IPS DF 19.7 (cell line): Measurements from ENCODE around the gene FHOD1.

Experiments used
- DNase-seq: peaks from one replicate; pipeline ENCODE4 v3.0.0-alpha.2; 2013; ENCODE audit warnings: low read depth, low spot score

The FHOD1 gene

DNA sequence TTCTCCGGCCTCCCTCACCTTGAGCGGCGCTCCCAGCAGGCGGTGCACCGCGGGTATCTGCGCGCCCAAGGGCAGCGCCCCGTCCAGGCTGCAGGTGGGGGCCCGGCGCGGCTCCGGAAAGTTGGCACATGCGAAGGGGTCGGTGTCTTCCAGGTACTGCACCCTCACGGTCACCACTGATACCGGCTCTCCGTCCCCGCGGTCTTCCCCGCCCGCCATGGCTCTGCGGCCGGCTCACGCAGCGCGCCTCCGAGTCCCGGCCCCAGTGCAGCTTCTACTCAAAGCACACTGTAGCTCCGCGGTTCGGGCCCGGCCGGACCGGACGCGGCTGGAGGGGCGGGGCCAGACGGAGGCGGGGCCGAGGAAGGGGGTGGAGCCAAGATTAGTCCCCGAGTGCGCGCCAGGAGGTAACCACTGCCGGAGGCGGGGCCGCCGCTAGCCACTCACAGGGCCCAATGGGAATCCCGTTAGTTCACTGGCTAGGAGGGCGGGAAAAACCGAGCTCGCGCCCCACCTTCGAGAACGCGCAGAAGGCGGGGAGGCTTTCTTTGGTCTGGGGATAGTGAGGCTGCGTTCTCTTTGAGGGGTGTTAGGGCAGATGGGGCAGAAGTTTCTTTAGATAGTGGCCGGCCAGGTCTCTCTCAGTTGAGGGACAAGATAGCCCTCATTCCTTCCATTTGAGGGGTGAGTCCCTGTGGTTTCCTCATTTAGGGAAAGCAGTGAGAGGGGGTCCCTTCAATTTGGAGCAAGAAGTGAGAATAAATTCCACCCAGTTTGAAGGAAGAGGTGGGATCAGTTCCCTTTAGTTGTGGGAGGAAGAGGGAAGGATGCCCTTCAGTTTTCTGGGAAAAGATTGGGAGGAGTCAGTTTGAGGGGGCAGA, at the start of gene FHOD1:
TSS of gene FHOD1 (minus strand) at position 290 of the 881 bp plus-strand sequence. CDS start at position 219, 71 bp downstream.
- DNase-seq, result no peak

DNA sequence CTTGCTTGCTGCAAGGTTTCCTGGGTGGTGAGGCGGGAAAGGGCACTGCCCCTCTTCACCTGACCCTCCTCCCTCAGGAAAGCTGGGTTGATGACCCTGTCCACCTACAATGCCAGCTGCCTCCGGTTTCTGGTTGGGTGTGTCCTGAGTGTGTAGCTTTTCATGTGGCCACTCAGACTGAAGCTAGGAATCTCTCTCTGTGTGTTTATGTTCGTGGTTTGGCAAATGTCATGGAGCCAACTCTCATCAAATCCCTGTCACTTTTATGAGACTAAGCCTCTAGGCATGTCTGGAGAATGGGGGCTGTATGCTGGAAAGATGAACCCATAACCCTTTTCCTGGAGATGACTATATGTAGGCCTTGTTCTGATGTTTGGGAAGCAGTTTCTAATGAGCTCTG, 49.1 kb upstream of the FHOD1 start:
- DNase-seq, result no peak

GRCh38 chr16:67294938-67295361, 47.7 kb upstream of the FHOD1 start:
- DNase-seq, result no peak

DNA sequence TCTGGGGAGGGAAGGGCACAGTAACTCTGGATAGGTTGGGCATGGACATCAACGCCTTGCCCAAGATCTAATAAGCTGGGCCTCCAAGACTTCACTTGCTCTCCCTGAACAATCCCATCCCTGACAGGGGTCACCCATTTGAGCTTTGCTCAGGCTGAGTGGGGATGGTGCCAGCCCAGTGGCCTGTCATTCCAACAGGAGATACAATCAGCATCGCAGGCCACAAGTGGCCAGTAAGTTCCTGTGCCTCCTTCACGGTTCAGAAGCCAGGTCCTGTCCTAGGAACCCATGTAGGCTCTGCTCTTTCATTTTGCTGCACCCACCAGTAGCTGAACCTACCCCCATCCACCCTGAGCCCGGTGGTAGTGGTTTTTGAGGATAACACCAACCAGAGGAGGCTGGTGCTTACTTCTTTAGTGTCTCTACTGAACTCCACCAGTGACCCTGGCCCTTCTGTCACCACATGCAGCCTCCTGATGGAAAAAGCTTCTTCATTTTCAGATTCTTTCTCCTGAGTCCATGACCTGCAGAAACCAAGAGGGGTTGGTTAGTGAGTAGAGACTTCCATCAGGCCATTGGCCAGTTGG, 47.0 kb upstream of the FHOD1 start:
- no peak for DNase-seq

- no peak for DNase-seq
Observed at GRCh38 chr16:67291461-67291860, 44.2 kb upstream of the FHOD1 start.

GRCh38 chr16:67287960-67288359, 40.7 kb upstream of the FHOD1 start:
- no peak for DNase-seq

DNA sequence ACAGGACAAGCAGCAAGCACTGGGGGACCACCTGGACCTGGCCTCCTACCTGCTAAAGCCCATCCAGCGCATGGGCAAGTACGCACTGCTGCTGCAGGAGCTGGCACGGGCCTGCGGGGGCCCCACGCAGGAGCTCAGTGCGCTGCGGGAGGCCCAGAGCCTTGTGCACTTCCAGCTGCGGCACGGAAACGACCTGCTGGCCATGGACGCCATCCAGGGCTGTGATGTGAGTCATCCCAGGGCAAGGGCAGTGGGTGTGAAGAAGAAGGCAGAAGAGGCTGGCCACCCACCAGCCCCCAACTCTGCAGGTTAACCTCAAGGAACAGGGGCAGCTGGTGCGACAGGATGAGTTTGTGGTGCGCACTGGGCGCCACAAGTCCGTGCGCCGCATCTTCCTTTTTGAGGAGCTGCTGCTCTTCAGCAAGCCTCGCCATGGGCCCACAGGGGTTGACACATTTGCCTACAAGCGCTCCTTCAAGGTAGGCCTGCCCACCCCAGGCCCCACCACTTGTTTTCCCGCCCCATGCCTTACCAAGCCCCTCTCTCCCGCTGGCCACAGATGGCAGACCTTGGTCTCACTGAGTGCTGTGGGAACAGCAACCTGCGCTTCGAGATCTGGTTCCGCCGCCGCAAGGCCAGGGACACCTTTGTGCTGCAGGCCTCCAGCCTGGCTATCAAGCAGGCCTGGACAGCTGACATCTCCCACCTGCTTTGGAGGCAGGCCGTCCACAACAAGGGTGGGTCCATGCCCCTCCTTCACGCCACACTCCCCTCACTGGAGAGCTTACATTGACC, 39.4 kb upstream of the FHOD1 start:
- no peak for DNase-seq

GRCh38 chr16:67284699-67285646, 37.7 kb upstream of the FHOD1 start:
- DNase-seq, result peak; percentile 45

DNA sequence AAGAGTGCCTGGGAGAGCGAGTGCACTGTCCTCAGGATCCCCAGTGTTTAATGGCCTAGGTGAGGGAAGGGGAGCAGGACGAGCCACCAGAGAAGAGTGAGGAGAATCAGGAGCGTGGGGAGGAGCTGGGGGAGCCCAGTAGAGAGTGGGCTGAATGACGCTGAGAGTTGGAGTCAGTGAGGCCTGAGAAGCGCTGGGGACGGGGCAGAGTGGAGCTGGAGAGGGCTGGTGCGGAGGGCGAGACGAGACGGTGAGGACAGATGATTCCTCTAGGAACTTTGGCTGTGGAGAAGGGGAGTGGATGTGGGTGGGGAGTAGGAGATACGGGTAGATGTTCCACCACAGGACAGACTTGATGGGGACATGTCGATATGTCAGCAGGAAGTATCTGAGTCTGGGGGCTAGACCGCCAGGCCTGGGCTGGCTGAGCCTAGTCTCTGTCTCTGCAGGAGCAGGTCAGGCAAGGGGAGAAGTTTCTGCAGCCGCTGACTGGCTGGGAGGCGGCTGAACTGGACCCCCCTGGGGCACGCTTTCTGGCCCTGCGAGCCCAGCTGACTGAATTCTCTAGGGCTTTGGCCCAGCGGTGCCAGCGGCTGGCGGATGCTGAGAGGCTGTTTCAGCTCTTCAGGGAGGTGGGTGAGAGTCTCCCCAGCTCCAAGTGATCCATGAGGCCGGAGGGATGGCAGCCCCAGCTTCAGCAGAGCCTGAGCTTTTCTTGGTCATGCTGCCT, 36.7 kb upstream of the FHOD1 start:
- no peak for DNase-seq

- no peak for DNase-seq
Observed at GRCh38 chr16:67283039-67283825, 36.0 kb upstream of the FHOD1 start.

- DNase-seq, result no peak
Observed at GRCh38 chr16:67282447-67282805, 35.1 kb upstream of the FHOD1 start.

DNA sequence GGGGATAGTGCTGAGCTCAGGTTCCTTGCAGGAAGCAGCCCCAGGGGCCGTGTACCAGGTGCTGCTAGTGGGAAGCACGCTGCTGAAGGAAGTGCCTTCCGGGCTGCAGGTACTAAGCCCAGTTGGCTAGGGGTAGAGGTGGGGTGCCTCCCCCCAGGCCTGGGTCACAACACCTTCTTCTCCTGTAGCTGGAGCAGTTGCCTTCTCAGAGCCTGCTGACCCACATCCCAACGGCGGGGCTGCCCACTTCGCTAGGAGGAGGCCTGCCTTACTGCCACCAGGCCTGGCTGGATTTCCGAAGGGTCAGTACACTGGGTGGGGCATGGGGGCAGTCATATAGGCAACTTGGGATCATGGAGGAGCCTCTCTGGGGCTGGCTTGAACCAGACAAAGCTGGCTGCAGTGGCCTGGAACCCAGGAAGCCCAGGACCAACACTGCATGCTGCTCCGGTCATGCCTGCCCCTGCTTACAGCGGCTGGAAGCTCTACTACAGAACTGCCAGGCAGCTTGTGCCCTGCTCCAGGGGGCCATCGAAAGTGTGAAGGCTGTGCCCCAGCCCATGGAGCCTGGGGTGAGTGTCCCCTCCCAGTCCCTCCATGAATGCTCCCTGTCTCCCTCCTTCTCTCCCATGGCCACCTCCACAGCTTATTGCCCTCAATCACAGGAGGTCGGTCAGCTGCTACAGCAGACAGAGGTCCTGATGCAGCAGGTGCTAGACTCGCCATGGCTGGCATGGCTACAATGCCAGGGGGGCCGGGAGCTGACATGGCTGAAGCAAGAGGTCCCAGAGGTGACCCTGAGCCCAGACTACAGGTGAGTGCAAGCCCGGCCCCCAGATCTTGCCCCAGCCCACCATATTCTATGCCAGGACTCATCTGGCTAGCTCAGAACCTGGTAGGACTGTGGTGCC, 34.5 kb upstream of the FHOD1 start:
- DNase-seq, result no peak

GRCh38 chr16:67280090-67281015, 33.1 kb upstream of the FHOD1 start:
- DNase-seq, result no peak

- DNase-seq, result no peak
Observed at GRCh38 chr16:67279296-67280089, 32.2 kb upstream of the FHOD1 start, which contains the start of gene PLEKHG4. Gene PLEKHG4, plus strand, starts transcription at chr16:67279532. Its CDS starts 513 bp downstream, at chr16:67280045.

DNA sequence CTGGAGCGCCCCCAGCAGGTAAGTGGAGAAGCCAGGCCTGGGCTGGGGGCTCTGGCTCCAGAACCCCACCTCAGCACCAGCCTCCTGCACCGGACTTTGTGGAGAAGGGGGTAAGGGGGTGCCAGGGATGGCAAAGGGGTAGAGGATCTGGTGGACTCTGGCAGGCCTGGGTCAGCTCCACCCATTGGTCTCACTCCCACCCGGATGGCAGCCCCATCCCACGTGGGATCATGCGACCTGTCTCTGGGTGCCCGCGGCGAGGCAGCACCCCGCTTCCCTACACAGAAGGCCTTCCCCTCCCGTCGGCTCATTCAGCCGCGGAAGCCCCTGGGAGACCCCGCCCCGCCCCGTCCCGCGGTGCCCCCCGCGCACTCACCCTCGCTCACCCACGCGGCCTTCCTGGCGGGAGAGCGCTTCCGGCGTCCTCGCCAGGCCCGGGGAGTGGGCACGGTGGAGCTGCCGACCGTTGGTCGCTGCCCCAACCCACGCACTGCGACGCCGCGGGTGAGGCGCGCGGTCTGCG, 31.6 kb upstream of the FHOD1 start:
- DNase-seq, result no peak

DNA sequence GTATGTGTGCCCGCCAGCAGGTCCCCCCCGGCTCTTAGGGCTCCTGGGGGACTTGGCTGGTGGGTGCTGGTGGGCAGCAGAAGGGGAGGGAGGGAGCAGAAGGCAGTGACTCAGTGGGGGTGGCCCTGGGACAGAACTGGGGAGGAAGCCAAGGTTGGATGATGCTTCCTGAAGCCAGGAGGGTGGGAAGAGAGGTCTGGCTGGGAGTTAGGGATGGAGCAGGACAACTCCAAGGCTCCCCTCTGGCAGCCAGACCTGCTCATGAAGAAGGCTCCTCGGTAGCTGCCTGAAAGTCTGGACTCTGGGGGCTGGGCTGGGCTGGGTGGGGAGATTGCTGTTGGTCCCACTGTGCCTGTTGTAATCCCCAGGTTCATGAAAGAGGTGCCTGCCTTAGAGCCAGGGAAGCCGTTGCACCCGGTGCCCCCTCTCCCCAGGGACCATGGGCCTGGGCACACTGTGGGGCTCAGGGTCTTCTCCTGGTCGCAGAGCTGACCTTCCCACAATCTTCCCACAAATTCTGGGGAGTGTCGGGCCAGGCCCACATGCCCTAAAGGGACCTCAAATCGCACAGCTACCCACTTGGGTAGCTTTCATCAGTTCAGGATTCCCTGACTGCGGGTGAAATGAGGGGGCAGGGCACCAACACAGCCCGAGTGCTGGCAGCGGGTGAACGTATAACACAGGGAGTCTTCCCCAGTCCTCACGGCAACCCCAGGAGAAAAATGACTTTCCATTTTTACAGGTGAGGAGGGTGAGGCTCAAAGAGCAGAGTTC, 30.9 kb upstream of the FHOD1 start:
- DNase-seq, result no peak
